SW480 (cell line): ENCODE data around the gene HVCN1.

Source experiments
- DNase-seq: peaks from one replicate; pipeline ENCODE4 v3.0.0-alpha.2; 2016; ENCODE audit warnings: low spot score

The HVCN1 gene

GRCh38 chr12:110699591-110700445 is 10.9 kb upstream of the HVCN1 start:
- no peak for DNase-seq

GRCh38 chr12:110698171-110698902 is 9.4 kb upstream of the HVCN1 start:
- peak; percentile 57 for DNase-seq

GRCh38 chr12:110697236-110697635 is 8.3 kb upstream of the HVCN1 start:
- DNase-seq = no peak

- DNase-seq = no peak
These were observed 7.4 kb upstream of the HVCN1 start for GRCh38 chr12:110696283-110696682.

- DNase-seq = no peak
These were observed 5.5 kb upstream of the HVCN1 start for GRCh38 chr12:110694330-110694901.

GRCh38 chr12:110693731-110694130 is 4.8 kb upstream of the HVCN1 start:
- no peak for DNase-seq

GRCh38 chr12:110690127-110690430 is 1.2 kb upstream of the HVCN1 start:
- no peak for DNase-seq

- no peak for DNase-seq
These were observed 589 bp upstream of the HVCN1 start for GRCh38 chr12:110689281-110690126.

- no peak for DNase-seq
These were observed 1.3 kb downstream of the HVCN1 start for GRCh38 chr12:110687396-110688169.

GRCh38 chr12:110686294-110686903 is 2.5 kb downstream of the HVCN1 start:
- no peak for DNase-seq

GRCh38 chr12:110684312-110684836 is 4.5 kb downstream of the HVCN1 start:
- DNase-seq = no peak

GRCh38 chr12:110683888-110684287 is 5.0 kb downstream of the HVCN1 start:
- no peak for DNase-seq

GRCh38 chr12:110680032-110680431 is 8.9 kb downstream of the HVCN1 start:
- no peak for DNase-seq

- no peak for DNase-seq
These were observed 9.7 kb downstream of the HVCN1 start for GRCh38 chr12:110679201-110679600.

GRCh38 chr12:110677982-110678381 is 10.9 kb downstream of the HVCN1 start:
- no peak for DNase-seq

GRCh38 chr12:110677206-110677911 is 11.6 kb downstream of the HVCN1 start:
- no peak for DNase-seq

- DNase-seq = no peak
These were observed 12.7 kb downstream of the HVCN1 start for GRCh38 chr12:110676171-110676570.

- no peak for DNase-seq
These were observed 18.7 kb downstream of the HVCN1 start for GRCh38 chr12:110670161-110670701.

- no peak for DNase-seq
These were observed 19.8 kb downstream of the HVCN1 start for GRCh38 chr12:110669193-110669502.
